Neural progenitor cell (in vitro differentiated cells): ENCODE results near the gene MSI1.

Experiments
- CTCF ChIP-seq: fragments of 200-600 bp; sonication (generic); IDR thresholded peaks from 2 replicates; pipeline ENCODE4 v1.5.1; 2017; ENCODE audit warnings: antibody characterized with exemption, mild to moderate bottlenecking
- EZH2 ChIP-seq: fragments of 200-600 bp; sonication (generic); IDR thresholded peaks from 2 replicates; pipeline ENCODE4 v1.6.1; 2017; ENCODE audit warnings: antibody characterized with exemption, mild to moderate bottlenecking, moderate library complexity

DNA sequence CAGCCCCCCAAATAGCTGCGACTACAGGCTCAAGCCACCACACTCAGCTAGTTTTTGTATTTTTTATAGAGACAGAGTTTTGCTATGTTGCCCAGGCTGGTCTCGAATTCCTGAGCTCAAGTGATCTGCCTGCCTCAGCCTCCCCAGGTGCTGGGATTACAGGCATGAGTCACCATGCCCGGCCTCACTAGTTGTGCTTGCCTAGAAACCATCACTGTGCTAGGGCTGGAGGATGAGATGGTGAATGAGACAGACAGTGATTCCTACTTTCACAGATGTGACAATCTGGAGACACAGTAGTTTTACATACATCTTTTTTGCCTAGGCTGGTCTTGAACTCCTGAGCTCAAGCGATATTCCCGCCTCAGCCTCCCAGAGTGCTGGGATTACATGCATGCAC is 7.5 kb upstream of the MSI1 start:
- no peak for TF ChIP-seq EZH2
- no peak for TF ChIP-seq CTCF
